Pons (tissue), 1 donor: ENCODE data around the gene ARHGEF10L.
"Not testable (repeated sequence)": the region's sequence is repeated elsewhere in the genome, so short reads cannot be mapped to it uniquely, and the experiment has no call there.

Experiments
- DNase-seq: peaks from one replicate; pipeline ENCODE4 v3.0.0-alpha.2; 2016; ENCODE audit warnings: low spot score

Gene ARHGEF10L

DNA sequence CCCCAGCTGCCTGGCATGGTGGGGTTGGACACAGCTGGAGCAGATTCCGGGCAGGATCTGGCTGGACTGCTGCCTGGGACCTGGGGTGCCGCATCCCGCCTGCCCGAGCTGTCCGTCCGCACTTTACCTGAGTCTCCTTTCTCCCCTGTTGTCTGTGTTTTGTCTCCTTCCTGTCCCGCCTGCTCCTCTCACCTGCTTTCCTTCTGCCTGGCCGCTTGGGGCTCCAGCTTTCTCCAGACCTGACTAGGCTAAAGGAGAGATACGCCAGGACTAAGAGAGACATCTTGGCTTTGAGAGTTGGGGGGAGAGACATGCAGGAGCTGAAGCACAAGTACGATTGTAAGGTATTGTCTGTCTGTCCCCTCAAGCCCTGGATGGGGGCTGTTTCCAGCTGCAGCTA lies 73.3 kb downstream of the ARHGEF10L start:
- DNase-seq: no peak

DNA sequence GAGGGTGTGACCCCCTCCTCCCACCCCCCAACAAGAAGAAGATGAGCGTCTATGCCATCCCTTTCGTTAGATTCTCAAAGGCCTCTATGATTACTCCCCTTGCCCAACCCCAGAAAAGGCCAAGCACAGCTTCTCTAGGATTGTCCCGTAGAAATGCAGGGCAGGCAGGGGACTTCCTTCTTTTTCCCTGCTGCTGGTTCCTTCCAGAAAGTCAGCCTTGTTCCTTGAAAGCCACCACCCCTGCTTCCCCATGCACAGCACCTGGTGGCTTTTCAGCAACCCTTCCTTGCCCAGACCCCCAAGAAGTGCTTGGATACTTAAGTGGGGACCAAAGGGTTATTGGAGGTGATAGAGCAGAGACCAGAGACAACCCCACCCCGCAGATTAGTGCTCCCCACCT lies 75.1 kb downstream of the ARHGEF10L start:
- no peak for DNase-seq

DNA sequence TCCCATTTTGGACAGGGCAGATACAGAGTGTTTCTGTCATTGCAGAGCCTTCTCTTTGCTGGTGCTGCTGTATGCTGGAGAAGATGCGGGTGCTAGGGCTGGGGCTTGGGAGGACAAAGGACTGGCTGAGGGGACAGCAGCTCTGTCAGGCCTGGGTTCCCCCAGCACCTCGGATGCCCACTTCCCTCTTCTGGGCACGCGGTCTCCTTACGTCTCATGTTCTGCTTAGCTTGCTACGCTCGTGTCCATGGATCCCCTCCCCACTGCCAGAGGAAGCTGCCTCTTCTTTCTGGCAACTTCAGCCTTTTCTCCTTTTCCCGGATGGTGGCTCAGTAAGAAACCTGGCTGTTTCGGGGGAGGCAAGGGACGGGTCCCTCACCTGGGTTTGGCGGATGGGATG lies 75.7 kb downstream of the ARHGEF10L start:
- peak; percentile 60 for DNase-seq

DNA sequence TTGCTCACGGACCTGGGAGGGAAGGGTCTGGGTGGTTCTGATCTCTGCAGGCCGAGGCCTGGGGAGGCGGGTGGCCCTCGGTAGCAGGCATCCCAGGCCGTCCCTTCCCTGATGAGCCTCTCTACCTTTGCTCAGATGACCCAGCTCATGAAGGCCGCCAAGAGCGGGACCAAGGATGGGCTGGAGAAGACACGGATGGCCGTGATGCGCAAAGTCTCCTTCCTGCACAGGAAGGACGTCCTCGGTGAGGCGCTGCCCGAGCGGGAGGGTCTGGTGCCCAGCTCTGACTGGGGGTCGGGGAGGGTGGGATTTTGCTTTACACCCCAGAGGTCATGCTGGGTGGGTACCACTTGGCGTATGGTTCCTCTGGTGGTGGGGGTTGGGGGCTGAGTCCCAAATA lies 76.5 kb downstream of the ARHGEF10L start:
- DNase-seq: no peak

DNA sequence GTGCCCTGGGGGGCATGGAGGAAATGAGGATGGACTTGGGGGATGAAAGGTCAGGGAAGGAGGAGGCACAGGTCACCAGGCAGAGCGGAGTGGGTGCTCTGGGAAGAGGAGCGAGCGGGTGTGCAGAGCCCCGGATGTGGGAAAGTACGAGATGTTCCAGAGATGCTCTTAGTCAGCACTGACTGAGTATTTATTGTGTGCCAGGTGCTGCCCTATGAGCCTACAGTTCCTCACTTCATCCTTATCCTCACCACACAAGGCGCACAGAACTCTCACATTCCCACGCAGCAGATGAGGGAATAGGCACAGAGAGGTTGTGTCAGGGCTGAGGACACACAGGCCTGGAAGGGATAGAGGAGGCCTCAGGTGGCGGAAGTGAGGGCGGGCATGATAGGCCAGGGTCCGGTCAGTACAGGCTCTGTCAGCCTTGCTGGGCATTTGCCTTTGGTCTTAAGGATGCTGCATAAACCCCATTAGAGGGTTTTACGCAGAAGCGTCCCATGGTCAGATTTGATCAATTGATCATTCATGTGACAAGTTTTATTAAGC lies 77.3 kb downstream of the ARHGEF10L start:
- no peak for DNase-seq

DNA sequence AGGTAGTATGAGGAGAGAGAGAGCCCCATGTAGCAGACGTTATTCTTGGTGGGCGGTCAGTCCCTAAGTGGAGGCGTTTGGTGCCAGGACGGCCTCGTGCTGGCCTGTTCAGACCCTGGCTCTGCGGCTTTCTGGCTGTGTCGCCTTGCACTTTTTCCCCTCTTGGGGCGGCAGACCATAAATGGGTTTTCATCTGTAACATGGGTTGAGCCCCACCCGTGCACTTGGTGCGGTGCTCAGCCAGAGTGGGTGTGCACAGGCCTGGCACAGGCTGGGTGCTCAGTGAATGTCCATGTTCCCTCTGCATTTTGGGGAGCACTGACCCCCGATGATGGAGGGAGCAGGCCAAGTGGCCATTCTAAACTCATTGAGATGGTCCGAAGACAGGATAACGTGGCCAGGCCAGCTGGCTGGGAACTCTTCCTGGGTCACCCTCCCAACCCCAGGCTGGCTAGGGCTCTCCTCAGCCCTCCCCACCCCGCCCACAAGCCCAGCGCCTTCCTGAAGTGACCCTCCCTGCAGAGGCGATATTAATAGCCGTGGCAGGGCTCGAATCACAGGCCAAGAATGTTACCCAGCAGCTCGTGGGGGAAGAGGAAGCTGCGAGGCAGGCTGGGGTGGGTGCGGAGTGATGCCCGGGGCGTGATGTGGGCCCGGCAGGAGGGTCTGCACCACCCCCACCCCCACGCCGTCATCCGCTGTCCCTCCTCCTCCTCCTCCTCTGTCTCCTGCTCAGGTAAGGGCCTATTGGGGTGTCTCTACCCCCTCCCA lies 78.5 kb downstream of the ARHGEF10L start:
- peak; percentile 67 for DNase-seq

DNA sequence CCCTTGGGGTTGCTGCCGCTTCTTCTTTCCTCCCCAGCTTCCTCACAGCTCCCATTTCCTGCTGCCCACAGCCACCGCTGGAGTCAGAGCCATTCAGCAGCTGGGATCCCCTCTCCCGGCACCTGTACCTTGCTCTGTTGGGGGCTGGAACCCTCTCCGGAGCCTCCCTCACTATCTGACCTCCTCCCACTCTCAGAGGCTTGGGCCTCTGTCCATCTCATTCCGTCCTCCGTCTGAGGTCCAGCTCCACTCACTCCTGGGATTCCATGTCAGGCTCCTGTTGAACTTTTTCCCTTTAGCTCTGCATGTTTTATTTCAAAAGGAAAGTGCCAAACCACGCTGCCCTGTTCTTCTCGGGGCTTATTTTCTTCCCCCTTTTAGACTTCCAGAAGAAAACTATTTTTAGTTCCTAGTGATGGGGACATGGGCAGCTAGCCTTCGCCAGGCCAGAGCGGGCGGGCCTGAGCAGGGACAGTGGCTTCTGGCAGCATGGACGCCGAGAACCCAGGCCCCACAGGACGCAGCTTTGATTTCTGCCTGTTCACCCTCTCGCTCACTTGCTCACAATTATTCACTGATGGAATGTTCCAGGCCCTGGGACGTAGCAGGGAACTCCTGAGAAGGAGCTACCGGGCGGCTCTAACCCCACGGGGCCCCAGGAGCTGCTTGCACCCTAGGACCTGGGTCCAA lies 79.2 kb downstream of the ARHGEF10L start:
- DNase-seq: no peak

DNA sequence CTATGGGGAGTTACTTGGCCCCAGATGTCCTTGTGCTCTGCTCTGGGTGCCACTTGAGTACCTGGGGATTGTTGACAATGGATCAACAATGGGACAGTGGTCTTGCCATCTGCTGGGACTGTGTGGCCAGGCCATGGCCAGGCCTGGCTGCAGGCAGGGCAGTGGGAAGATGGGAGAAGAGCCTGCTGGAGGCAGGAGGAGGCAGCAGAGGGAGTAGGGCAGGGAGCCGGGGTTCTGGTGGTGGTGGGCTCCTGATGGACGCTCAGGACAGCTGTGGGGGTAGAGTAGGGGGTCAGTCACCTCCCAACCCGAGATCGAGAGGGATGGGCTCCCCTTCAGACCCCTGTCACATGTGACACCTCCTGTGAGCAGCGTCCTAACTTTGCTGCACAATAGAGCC lies 81.0 kb downstream of the ARHGEF10L start:
- DNase-seq: no peak

DNA sequence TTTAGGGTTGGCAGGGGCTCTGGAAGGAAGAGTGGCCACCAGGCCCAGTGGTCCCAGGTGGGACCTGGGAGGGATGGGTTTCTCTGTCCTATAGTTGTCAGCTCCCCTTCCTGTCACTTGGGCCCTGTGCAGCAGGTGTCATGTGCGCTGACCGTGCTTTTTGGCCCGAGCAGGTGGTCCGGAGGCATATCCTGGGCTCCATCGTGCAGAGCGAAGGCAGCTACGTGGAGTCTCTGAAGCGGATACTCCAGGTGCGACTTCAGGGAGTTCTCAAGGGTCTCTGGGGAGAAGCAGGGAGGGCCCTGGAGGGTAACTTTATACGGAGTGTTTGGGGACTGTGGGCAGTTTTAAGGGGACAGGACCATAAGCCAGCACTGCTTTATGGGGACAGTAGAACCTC lies 82.2 kb downstream of the ARHGEF10L start:
- DNase-seq: no peak

DNA sequence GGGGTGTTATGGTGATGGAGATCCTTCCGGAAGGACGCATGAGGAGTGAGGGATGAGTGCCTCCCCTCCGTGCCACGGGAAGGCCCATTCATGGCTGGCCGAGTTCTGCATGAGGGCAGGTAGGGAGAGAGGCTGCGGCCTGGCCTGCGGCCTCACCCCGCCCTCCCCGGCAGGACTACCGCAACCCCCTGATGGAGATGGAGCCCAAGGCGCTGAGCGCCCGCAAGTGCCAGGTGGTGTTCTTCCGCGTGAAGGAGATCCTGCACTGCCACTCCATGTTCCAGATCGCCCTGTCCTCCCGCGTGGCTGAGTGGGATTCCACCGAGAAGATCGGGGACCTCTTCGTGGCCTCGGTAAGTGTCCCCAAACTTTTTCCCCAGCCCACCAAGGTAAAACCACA lies 83.3 kb downstream of the ARHGEF10L start:
- no peak for DNase-seq

DNA sequence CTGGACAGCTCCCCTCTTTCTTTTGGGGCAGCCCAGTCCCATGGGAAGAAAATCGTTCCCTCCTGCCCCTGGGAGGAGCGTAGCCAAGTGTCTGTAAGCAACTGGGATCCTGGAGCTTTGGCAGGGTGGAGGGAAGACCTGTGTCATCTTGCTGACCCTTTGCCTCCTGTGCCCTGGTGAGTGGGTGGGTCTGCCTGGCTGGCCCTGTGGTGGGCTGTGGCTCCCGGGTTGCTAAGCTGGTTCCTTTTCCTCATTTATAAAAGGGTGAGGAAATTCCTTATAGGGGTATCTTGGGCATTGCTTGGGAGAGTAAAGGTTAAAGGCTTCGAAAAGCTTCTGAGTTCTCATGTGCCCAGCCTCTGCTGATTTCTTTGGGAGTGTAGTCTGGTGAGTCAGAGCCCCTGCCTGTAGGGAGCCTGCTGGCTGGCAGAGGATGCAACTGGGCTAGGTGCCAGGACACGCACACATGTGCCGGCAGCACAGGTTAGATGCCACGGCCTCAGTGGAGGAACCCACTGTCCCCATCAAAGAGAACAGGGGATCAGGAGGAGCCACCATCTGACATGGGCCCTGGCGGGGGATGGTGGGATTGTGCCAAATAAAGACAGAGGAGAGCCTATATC lies 85.2 kb downstream of the ARHGEF10L start:
- DNase-seq: no peak

DNA sequence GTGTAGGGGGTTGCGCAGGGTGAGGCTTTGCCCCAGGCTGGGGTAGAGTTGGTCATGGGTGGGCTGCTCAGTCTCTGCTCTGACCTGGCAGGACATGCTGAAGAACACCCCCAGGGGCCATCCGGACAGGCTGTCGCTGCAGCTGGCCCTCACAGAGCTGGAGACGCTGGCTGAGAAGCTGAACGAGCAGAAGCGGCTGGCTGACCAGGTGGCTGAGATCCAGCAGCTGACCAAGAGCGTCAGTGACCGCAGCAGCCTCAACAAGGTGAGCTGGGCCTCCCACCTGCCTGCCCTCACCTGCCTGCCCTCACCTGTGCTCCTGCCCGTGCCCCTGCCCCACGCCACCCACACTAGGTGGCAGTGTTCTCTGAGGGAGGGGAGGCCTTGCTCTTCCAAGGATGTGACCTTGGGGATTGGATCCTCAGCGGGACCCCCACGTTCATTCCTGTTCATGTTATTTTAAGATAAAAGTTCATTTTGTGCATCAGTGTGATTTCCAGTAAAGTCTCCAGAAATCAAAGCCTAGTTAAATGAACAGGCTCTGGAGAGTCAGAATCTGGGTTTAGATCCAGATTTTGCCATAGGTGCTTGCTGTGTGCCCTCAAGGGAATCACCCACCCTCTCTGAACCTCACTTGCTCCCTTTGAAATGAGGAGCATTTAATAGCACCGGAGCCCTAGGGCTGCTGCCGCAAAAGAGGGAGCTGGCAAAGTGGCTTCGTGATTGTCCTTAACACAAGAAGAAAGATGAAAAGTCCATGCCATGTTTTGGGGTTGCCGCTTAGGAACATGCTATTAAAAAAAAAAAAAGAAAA lies 87.9 kb downstream of the ARHGEF10L start:
- no peak for DNase-seq

DNA sequence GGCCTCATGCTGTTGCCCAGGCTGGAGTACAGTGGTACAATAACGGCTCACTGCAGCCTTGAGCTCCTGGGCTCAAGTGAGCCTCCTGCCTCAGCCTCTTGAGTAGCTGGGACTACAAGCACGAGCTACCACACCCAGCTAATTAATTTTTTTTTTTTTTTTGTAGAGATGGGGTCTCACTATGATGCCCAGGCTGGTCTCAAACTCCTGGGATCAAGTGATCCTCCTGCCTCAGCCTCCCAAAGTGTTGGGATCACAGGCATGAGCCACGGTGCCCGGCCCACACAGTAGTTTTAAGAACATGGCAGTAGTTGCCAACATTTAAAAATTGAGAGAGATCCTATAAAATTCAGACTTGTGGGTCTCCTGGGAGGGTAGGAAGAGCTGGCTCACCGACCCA lies 89.5 kb downstream of the ARHGEF10L start:
- DNase-seq: not testable (repeated sequence)

DNA sequence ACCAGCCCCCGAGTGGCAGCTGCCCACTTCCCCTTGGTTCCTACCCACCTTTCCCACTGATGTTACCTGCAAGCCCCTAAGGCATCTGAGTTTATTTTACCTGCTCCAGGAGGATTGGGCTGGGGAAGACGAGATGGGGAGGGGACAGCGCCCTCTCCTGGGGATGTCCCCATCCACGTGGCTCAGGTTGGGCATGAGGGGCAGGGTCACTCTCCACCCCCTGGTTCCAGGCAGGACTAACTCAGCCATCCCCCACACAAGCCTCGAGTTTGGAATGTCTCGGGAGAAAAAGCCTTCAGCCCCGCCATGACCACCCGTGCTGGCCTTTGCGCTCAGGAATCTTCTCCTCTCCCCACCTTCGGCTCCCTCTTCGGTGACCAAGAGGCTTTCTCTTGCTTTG lies 90.0 kb downstream of the ARHGEF10L start:
- no peak for DNase-seq

DNA sequence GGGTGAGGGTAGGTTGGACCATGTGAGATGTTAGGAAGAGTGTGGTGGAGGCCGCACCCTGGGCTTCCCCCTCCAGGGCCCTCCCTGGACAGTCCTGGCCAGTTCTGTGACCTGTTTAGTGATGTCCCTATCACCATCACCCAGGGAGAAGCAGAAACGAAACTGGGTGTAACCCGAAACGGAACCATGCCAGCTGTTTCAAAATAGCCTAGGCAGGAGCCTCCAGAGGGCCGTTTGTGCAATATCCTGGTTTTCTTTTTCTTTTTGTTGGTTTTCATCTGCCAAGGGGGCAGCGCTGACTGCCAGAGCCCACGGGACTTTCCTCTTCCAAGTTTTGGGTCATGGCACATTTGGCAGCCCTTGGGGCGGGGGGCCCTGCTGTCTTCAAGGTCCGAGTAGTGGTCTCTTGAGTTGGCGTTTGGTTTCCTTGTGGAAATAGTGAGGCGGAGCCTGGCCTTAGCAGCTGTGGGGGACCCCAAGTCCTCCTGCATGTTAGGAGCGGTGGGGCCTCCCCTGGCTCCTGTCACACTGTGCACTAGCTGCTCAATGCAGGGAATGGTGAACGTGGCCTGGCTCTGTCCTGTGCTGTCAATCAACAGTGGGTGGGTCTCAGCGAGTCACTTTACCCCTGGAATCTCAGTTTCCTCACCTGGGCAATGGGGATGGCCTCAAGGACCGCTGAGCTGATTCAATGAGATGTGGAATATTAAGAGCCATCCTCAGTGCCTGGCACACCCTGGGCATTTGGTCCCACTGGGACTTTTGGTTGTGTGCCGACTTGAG lies 90.7 kb downstream of the ARHGEF10L start:
- peak; percentile 69 for DNase-seq

DNA sequence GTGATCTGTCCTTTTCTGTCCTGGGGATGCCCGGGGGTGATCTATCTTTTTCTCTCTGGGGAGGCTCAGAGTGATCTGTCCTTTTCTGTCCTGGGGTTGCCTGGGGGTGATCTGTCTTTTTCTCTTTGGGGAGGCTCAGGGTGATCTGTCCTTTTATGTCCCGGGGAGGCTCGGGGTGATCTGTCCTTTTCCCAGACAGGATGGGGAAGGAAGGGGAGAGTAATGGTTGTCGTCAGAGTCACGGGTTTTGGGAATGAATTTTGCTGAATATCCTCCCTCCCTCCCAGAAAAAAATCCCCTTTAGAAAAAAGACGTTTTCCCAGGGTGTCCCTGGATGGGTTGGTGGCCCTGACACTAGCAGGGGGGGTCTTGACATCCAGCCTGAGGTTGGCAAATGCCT lies 91.5 kb downstream of the ARHGEF10L start:
- DNase-seq: no peak

DNA sequence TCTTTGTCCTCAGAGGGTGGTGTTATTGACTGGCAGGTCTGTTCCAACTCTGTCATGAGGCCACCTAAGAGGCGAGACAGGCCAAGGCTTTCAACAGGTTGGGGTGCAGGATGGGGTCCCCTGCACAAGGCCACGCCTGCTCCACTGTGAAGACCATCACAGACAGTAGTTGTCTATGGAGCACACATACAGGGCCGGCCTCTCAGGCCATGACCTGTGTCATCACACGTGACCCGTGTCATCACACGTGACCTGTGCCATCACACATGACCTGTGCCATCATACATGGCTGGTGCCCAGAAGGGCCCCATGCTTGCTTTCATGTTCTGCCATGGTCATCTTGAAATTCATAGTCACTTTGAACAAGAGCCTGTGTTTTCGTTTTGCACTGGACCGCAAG lies 91.9 kb downstream of the ARHGEF10L start:
- DNase-seq: no peak

DNA sequence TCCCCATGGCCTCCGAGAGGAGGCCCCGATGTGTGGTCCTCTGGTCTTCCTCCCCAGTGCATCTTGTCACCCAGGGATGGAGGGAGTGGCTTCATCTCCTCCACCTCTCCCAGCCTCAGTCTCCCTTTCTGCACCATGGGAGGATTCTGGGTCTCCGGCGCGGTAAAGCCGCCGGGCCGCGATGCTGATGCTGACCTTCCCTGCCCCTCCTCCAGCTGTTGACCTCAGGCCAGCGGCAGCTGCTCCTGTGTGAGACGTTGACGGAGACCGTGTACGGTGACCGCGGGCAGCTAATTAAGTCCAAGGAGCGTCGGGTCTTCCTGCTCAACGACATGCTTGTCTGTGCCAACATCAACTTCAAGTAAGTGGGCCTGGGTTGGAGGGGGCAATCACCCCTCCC lies 92.6 kb downstream of the ARHGEF10L start:
- no peak for DNase-seq

DNA sequence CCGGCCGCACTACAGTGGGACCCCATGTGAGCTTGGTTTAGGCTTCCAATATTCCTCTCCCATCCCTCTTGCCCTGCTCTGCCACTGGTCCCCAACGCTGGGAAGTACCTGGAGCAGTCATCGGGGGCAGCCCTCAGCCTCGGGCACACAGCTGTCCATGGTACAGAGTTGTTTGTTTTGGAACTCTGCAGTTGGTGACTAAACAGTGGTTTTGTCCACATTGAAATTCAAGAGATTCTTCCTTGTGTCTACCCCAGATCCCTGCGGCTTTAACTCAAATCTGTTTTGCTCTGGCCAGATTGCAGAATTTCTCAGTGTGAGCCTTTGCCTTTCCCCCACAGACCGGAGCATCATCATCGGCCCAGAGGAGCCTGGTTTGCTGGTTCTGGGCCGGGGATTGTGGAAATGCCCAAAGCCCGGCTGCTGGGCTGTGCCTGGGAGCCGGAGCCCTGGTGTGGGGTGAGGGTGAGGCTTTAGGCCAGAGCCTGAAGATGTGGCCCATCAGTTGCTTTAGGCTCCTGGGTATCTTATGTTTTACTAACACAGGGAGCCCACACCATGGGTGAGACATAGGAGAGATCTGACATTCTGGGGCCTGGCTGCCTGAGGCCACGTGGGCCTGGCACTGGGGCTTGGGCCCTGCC lies 93.2 kb downstream of the ARHGEF10L start:
- no peak for DNase-seq

DNA sequence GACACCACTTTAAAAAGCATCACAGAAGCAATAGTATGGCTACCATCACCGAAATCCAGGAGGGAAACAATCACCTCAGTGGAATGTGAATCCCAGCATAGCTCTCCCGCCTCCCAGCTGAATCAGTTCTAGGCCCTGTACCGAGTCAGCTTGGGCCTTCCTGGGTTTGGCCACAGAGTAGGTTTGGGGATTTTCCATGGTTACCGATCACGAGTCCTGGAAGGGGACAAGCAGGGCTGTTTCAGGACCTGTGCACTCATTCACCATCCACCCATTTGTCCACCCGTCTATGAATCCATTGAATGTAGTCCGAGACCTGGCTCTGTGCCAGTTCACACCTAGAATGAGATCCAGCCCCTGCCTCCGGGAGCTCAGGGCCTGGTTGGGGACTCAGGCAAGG lies 94.2 kb downstream of the ARHGEF10L start:
- no peak for DNase-seq

DNA sequence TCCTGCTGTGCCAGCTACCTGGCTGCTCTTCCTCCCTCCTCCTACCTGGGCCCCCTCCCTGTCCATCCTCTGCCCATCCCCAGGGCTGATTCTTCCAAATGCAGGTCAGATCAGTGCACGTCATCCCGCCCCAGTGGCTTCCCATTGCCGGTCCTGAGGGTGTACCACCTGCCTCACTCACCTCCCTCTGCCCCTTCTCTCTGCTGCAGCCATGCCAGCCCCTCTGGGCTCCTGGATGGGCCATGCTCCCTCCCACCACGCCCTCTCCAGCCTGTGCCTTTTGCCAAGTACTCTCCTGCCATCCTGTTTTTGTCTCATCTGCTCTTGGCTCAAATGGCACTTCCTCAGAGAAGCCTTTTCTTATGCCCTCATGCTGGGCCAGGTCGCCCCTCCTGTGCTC lies 95.8 kb downstream of the ARHGEF10L start:
- no peak for DNase-seq
